Upper lobe of left lung (tissue), 4 donors: ENCODE data around the gene CARD19.

ENCODE experiments used
- POLR2A ChIP-seq, 4 donors: fragments of 450-650 bp; IDR thresholded peaks; one replicate each; pipeline ENCODE4 v1.5.1; 2016 to 2017; ENCODE audit warnings: antibody characterized with exemption in 4 of 4, mild to moderate bottlenecking in 2 of 4
- TF ChIP-seq, protein P1 (sequence below), 6 experiments: fragments of 450-650 bp in 4 of 6; fragments of 200-600 bp in 2 of 6; sonication (generic) in 2 of 6; IDR thresholded peaks; one replicate each; pipeline ENCODE4 v1.5.1; 2016 to 2019; ENCODE audit warnings: antibody characterized with exemption in 6 of 6

- TF ChIP-seq POLR2A (IDR thresholded peaks at IDR 0.05), result no peak
- TF ChIP-seq, protein P1, sequence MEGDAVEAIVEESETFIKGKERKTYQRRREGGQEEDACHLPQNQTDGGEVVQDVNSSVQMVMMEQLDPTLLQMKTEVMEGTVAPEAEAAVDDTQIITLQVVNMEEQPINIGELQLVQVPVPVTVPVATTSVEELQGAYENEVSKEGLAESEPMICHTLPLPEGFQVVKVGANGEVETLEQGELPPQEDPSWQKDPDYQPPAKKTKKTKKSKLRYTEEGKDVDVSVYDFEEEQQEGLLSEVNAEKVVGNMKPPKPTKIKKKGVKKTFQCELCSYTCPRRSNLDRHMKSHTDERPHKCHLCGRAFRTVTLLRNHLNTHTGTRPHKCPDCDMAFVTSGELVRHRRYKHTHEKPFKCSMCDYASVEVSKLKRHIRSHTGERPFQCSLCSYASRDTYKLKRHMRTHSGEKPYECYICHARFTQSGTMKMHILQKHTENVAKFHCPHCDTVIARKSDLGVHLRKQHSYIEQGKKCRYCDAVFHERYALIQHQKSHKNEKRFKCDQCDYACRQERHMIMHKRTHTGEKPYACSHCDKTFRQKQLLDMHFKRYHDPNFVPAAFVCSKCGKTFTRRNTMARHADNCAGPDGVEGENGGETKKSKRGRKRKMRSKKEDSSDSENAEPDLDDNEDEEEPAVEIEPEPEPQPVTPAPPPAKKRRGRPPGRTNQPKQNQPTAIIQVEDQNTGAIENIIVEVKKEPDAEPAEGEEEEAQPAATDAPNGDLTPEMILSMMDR (IDR thresholded peaks at IDR 0.05), result no peak
Observed at GRCh38 chr9:93141771-93142483, 45.9 kb downstream of the CARD19 start.
